Measurements from ENCODE around the gene MPPED1. TPM values are rescaled to one million over a fixed set of nuclear protein-coding genes. Genes with fewer than 3 reads are reported as not detected.

MPPED1 gene
- total RNA-seq, 1 experiment from 2014 or later = 0.28 TPM

- Histone ChIP-seq H2AK5ac (ENCODE audit: insufficient read length, low read length) (no peak overlapping the region), H2BK15ac (ENCODE audit: low read depth, low read length) (no peak overlapping the region), H4K8ac (replicated peaks; ENCODE audit: insufficient read length, low read depth, low read length) (no peak overlapping the region), H4K20me1 (ENCODE audit: control insufficient read depth, insufficient read depth, insufficient read length) (no peaks in the 10 kb centered on the region), H4K5ac (ENCODE audit: insufficient read length, low read depth, low read length) (no peak overlapping the region), H3T11ph (ENCODE audit: low read length) (no peak overlapping the region), H3K14ac (ENCODE audit: insufficient read depth, low read length) (no peak overlapping the region; the same call in 1 of the 2 replicates), H4K91ac (ENCODE audit: insufficient read length, low read depth, low read length) (no peak overlapping the region), H2BK120ac (ENCODE audit: low read depth, low read length, poor library complexity, severe bottlenecking) (no peak overlapping the region), H2BK20ac (ENCODE audit: low read depth, low read length, poor library complexity, severe bottlenecking) (no peak overlapping the region), H3K23ac (ENCODE audit: insufficient read length, low read depth, low read length) (no peak overlapping the region), H3K4me2 (ENCODE audit: insufficient read depth, insufficient read length, low read length) (no peak overlapping the region), H3K56ac (ENCODE audit: insufficient read length, low read depth, low read length) (no peak overlapping the region), H3K79me2 (ENCODE audit: insufficient read depth, low read length) (no peaks in the 10 kb centered on the region), H3K4ac (ENCODE audit: low read depth, low read length) (no peak overlapping the region), H3K9ac (ENCODE audit: extremely low read depth, insufficient read length, low read length) (no peak overlapping the region), H3K9me3 (ENCODE audit: control insufficient read depth, low read depth, low read length) (no peaks in the 10 kb centered on the region), H3K23me2 (ENCODE audit: insufficient read length, low read depth, low read length, poor library complexity, severe bottlenecking) (no peaks in the 10 kb centered on the region), H3K79me1 (ENCODE audit: insufficient read depth, low read depth, low read length, poor library complexity, severe bottlenecking) (no peaks in the 10 kb centered on the region), H3K18ac (ENCODE audit: insufficient read length, low read depth, low read length) (no peak overlapping the region), H3K27me3 (ENCODE audit: insufficient read depth, low read length) (no peaks in the 10 kb centered on the region), H2AFZ (ENCODE audit: low read length) (no peak overlapping the region), H3K27ac (ENCODE audit: insufficient read length, low read depth, low read length) (no peak overlapping the region), H2BK5ac (ENCODE audit: insufficient read length, low read length) (no peak overlapping the region), H3K4me1 (ENCODE audit: insufficient read depth, low read length) (no peaks in the 10 kb centered on the region), H2BK12ac (ENCODE audit: insufficient read length, low read depth, low read length) (no peak overlapping the region)
- WGBS (ENCODE audit: extremely low coverage, insufficient read length, low lambda C conversion rate) = no CpG with 5 or more reads among the region's 34 CpGs
- Mint-ChIP-seq H3K27ac (no peak overlapping the region; a peak in 1 of 7 replicates), H3K36me3 (ENCODE audit: insufficient read depth in 1 of 3, low read depth in 3 of 3) (no peaks in the 10 kb centered on the region), H3K27me3 (ENCODE audit: low read depth) (peaks cover 4% of the 10 kb centered on the region), H3K4me3 (no peak overlapping the region), H3K9me3 (no peaks in the 10 kb centered on the region), H3K4me1 (peaks cover 0 to 9% of the 10 kb centered on the region in 2 experiments; a peak in 2 of 4 replicates)
- no peak for TF ChIP-seq CTCF (conservative IDR thresholded peaks at IDR 0.05)
- no peak for DNase-seq
These were observed 118.8 kb downstream of the MPPED1 start for GRCh38 chr22:43530349-43531201.

Measured in H9 (cell line).